Bronchus fibroblast of lung (primary cell): ENCODE results near the gene SLC17A2. TPM values are rescaled to one million over a fixed set of nuclear protein-coding genes. Genes with fewer than 3 reads are reported as not detected.

ENCODE experiments used
- total RNA-seq: library from RNA; depleted of rRNA; stranded (reverse); fragments of >200 nt; gene quantifications from 2 replicates; pipeline ENCODE4 v1.2.3, GENCODE V29; 2015

The SLC17A2 gene, protein sequence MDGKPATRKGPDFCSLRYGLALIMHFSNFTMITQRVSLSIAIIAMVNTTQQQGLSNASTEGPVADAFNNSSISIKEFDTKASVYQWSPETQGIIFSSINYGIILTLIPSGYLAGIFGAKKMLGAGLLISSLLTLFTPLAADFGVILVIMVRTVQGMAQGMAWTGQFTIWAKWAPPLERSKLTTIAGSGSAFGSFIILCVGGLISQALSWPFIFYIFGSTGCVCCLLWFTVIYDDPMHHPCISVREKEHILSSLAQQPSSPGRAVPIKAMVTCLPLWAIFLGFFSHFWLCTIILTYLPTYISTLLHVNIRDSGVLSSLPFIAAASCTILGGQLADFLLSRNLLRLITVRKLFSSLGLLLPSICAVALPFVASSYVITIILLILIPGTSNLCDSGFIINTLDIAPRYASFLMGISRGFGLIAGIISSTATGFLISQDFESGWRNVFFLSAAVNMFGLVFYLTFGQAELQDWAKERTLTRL
- total RNA-seq, result not detected in 2 replicates

DNA sequence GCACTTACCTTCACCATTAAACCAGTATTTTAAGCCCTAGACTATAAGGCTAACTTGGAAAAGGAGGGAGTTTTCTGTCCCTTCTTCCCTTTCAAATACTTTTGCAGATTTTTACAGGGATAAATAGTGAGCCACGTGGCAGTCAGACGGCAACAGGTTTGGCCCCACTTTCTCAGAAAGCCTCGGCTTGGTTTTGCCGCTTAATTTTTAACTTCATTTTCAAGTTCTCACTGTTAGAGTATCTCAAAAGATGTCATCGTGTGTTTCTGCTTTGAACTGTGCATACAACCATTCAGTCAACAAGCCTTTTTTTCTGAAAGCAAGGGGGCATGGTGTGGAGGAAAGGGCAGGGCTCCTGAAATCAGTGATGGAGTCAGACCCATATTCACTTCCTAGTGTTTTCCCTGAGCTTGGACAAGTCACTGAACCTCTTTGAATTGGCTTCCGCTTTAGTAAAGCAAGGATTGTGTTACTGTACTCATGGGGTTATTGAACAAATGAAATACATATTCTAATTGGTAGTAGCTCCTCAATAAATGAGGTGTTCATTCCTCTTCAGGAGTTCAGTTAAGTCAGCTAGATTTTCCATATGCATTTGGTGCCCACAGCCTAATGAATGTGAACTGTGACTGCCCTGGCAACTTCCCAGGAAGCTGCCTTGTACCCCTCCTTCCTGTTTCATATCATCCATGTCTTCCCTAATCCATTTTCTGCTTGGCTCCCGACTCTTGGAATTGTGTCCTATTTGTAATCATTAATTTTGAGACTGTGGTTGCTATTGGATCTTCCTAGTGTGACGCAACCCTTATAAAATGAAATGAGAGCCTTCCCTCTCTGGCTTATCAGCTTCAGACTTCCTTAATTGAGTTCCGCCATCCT, at the start of gene SLC17A2:
TSS of gene SLC17A2 (minus strand) at position 160 of the 879 bp plus-strand sequence. CDS start 4,895 bp downstream, outside the sequence.

DNA sequence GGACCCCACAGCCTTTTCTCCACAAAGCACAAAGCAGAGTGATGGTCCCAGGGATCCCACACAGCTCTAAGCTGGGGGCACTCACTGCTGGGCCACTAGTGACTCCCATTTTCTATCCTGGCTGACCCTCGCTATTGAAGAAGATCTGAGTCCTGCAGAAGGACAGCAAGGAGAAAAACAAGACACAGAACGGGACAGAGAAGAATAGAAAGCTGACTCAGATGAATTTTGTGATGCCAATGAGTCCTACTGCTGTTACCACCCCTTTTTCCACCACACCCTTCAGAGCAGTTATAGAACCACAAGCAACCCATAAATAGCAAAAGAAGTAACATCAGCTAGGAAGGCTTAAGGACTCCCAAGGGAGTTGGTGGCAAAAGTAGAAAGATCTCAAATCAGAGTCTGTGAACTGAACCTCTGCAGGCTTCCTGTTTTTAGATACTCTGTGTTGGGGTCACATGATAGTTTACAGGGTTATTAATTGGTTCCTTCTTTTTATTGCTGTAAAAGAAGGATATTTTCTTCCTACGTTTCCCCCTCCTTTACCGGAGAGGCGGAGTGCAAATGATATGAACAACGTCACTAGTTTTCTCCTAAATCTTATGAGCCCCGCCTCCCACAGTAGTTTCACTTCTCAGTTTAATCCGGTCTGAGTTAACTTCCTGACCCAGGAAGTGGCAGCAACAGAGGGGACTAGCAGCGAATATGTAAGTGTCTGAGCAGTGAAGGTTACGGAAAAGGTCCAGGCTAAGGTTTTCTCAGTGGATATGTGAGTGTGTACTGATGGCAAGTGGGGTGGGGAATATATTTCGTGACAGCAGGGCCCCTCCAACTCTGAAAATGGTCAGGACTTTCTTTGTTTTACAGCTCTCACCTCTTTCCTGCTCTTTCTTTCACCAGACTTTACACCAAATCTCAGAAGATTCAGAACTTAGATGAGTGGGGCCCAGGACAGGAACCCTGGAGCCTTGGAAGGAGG, 31.9 kb upstream of the SLC17A2 start, which contains the start of gene TRIM38:
TSS of gene TRIM38 (plus strand) at position 654 of the 979 bp plus-strand sequence. CDS start 3,721 bp downstream, outside the sequence.

DNA sequence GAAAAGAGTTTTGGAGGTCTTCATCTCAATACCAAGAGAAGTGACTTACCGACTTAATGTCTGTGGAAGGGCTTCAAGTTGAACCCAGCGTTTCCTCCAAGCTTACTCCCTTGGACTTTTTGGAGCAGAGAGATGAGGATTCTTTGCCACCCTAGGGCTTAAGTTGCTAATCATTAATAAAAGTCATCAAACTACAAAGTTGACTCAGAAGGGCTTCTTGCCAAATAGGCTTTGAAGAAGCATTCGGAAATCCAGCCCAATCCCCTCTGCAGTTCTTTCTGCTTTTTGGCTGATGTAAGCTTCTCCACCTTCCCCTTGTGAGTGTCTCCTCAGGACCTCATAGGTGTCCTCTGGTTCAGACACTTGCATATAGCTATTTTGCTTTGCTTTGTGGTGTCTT, 56.4 kb downstream of the SLC17A2 start, which contains the start of gene SLC17A3:
TSS of gene SLC17A3 (minus strand) at position 126 of the 400 bp plus-strand sequence. CDS start 5,856 bp downstream, outside the sequence.

Other genes with a start within 250 kb of the SLC17A2 start
- not detected in 2 replicates for gene SLC17A4, start 175.9 kb downstream of the SLC17A2 start, total RNA-seq
- not detected in 2 replicates for gene SLC17A1, start 98.6 kb downstream of the SLC17A2 start, total RNA-seq
- not detected in 2 replicates for gene SLC17A3, start 56.4 kb downstream of the SLC17A2 start, total RNA-seq
- gene TRIM38, start 32.1 kb upstream of the SLC17A2 start, total RNA-seq, result 3.9 and 4.0 TPM in 2 replicates
- gene HFE, start 156.7 kb upstream of the SLC17A2 start, total RNA-seq, result 7.2 and 11.1 TPM in 2 replicates